ENCODE results near the gene SAP30BP.
"Not testable (repeated sequence)": the region's sequence is repeated elsewhere in the genome, so short reads cannot be mapped to it uniquely, and the experiment has no call there.

SAP30BP gene

GRCh38 chr17:75633486-75634375 lies 33.4 kb upstream of the SAP30BP start:
- DNase-seq (ENCODE audit: low read depth in 3 of 3) = peak; percentile 17 to 26 (median 21)

- no peak for DNase-seq (ENCODE audit: low read depth in 3 of 3)
Observed at GRCh38 chr17:75634376-75634740, 32.8 kb upstream of the SAP30BP start.

GRCh38 chr17:75634754-75635609 lies 32.2 kb upstream of the SAP30BP start:
- DNase-seq (ENCODE audit: low read depth in 3 of 3) = no peak

GRCh38 chr17:75635610-75636202 lies 31.4 kb upstream of the SAP30BP start:
- DNase-seq (ENCODE audit: low read depth in 3 of 3) = no peak

GRCh38 chr17:75636381-75637142 lies 30.6 kb upstream of the SAP30BP start:
- DNase-seq (ENCODE audit: low read depth in 3 of 3) = no peak

- no peak for DNase-seq (ENCODE audit: low read depth in 3 of 3)
Observed at GRCh38 chr17:75637143-75637538, 30.0 kb upstream of the SAP30BP start.

- no peak for DNase-seq (ENCODE audit: low read depth in 3 of 3)
Observed at GRCh38 chr17:75637551-75637950, 29.6 kb upstream of the SAP30BP start.

GRCh38 chr17:75638039-75638438 lies 29.1 kb upstream of the SAP30BP start:
- not testable (repeated sequence) for DNase-seq (ENCODE audit: low read depth in 3 of 3)

GRCh38 chr17:75638893-75639292 lies 28.2 kb upstream of the SAP30BP start:
- DNase-seq (ENCODE audit: low read depth in 3 of 3) = no peak

GRCh38 chr17:75639327-75639726 lies 27.8 kb upstream of the SAP30BP start:
- DNase-seq (ENCODE audit: low read depth in 3 of 3) = no peak

GRCh38 chr17:75639771-75640555 lies 27.2 kb upstream of the SAP30BP start:
- no peak for DNase-seq (ENCODE audit: low read depth in 3 of 3)

- DNase-seq (ENCODE audit: low read depth in 3 of 3) = no peak
Observed at GRCh38 chr17:75640556-75641119, 26.5 kb upstream of the SAP30BP start.

GRCh38 chr17:75641343-75641742 lies 25.8 kb upstream of the SAP30BP start:
- DNase-seq (ENCODE audit: low read depth in 3 of 3) = no peak

- no peak for DNase-seq (ENCODE audit: low read depth in 3 of 3)
Observed at GRCh38 chr17:75642182-75642783, 24.9 kb upstream of the SAP30BP start.

GRCh38 chr17:75642784-75643642 lies 24.1 kb upstream of the SAP30BP start:
- DNase-seq (ENCODE audit: low read depth in 3 of 3) = no peak

GRCh38 chr17:75643643-75644017 lies 23.5 kb upstream of the SAP30BP start:
- DNase-seq (ENCODE audit: low read depth in 3 of 3) = no peak

GRCh38 chr17:75645501-75645888 lies 21.6 kb upstream of the SAP30BP start:
- DNase-seq (ENCODE audit: low read depth in 3 of 3) = no peak

GRCh38 chr17:75645889-75646637 lies 21.1 kb upstream of the SAP30BP start:
- DNase-seq (ENCODE audit: low read depth in 3 of 3) = no peak

GRCh38 chr17:75646638-75646992 lies 20.5 kb upstream of the SAP30BP start:
- no peak for DNase-seq (ENCODE audit: low read depth in 3 of 3)

Measured in stimulated activated CD4-positive, alpha-beta T cell treated with anti-CD3 and anti-CD28 coated beads, TNF-alpha, amount 100 ng/mL, for 4 hours (primary cell).